ENCODE results near the gene CDKN2B-AS1. TPM values are rescaled to one million over a fixed set of nuclear protein-coding genes. Genes with fewer than 3 reads are reported as not detected.

CDKN2B-AS1 gene
- total RNA-seq, 1 donor from 2014 or later: 0.53 TPM

GRCh38 chr9:21969011-21969940 is 25.3 kb upstream of the CDKN2B-AS1 start:
- DNase-seq (ENCODE audit: low read depth) (no peak), FAIRE-seq (no peak)
- H3K36me3 ChIP-seq (ENCODE audit: control insufficient read depth, insufficient read depth, low read length): no peaks in the 10 kb centered on the region
- peaks cover 41% of the 10 kb centered on the region for H3K27me3 ChIP-seq (ENCODE audit: control insufficient read depth, insufficient read depth, low read length)
- no peak for TF ChIP-seq CTCF (IDR thresholded peaks at IDR 0.05; ENCODE audit: insufficient read depth, low read length, severe bottlenecking)
- no peak overlapping the region for H3K4me3 ChIP-seq (ENCODE audit: low read depth, low read length)

- FAIRE-seq (no peak), DNase-seq (ENCODE audit: low read depth) (no peak)
- H3K4me3 ChIP-seq (ENCODE audit: low read depth, low read length): no peak overlapping the region
- no peaks in the 10 kb centered on the region for H3K36me3 ChIP-seq (ENCODE audit: control insufficient read depth, insufficient read depth, low read length)
- no peak for TF ChIP-seq CTCF (IDR thresholded peaks at IDR 0.05; ENCODE audit: insufficient read depth, low read length, severe bottlenecking)
- peaks cover 45% of the 10 kb centered on the region for H3K27me3 ChIP-seq (ENCODE audit: control insufficient read depth, insufficient read depth, low read length)
Measured at GRCh38 chr9:21969951-21970799, 24.4 kb upstream of the CDKN2B-AS1 start.

GRCh38 chr9:21970800-21971640 is 23.6 kb upstream of the CDKN2B-AS1 start:
- no peak for DNase-seq (ENCODE audit: low read depth)

GRCh38 chr9:21972361-21972760 is 22.2 kb upstream of the CDKN2B-AS1 start:
- FAIRE-seq (no peak), DNase-seq (ENCODE audit: low read depth) (no peak)
- Histone ChIP-seq H3K36me3 (ENCODE audit: control insufficient read depth, insufficient read depth, low read length) (no peaks in the 10 kb centered on the region), H3K4me3 (ENCODE audit: low read depth, low read length) (no peak overlapping the region), H3K27me3 (ENCODE audit: control insufficient read depth, insufficient read depth, low read length) (peaks cover 41% of the 10 kb centered on the region)
- TF ChIP-seq CTCF (IDR thresholded peaks at IDR 0.05; ENCODE audit: insufficient read depth, low read length, severe bottlenecking): no peak

More at GRCh38 chr9:21970800-21971640, 23.6 kb upstream of the CDKN2B-AS1 start:
- Histone ChIP-seq H3K36me3 (ENCODE audit: control insufficient read depth, insufficient read depth, low read length) (no peaks in the 10 kb centered on the region), H3K27me3 (ENCODE audit: control insufficient read depth, insufficient read depth, low read length) (peaks cover 45% of the 10 kb centered on the region), H3K4me3 (ENCODE audit: low read depth, low read length) (no peak overlapping the region)
- TF ChIP-seq CTCF (IDR thresholded peaks at IDR 0.05; ENCODE audit: insufficient read depth, low read length, severe bottlenecking): no peak
- FAIRE-seq: no peak

GRCh38 chr9:21974343-21974721 is 20.3 kb upstream of the CDKN2B-AS1 start:
- peak overlapping the region; percentile 57 for H3K4me3 ChIP-seq (ENCODE audit: low read depth, low read length)
- TF ChIP-seq CTCF (IDR thresholded peaks at IDR 0.05; ENCODE audit: insufficient read depth, low read length, severe bottlenecking): no peak
- DNase-seq (ENCODE audit: low read depth) (no peak), FAIRE-seq (no peak)
- no peaks in the 10 kb centered on the region for H3K36me3 ChIP-seq (ENCODE audit: control insufficient read depth, insufficient read depth, low read length)
- H3K27me3 ChIP-seq (ENCODE audit: control insufficient read depth, insufficient read depth, low read length): peaks cover 27% of the 10 kb centered on the region
